Activated T-helper 2 cell treated with anti-CD3 and anti-CD28 coated beads, Interferon-gamma antibody, Interleukin-2, Interleukin-4, amounts not matched to agents 10 μg/mL and 5 μg/mL and 100 μg/mL, durations not matched to agents 14 hours and 24 hours and 36 hours (primary cell): ENCODE data around the gene C4orf50. TPM values are rescaled to one million over a fixed set of nuclear protein-coding genes. Genes with fewer than 3 reads are reported as not detected.

Experiments used
- DNase-seq: peaks from one replicate; pipeline ENCODE4 v3.0.0; 2021; ENCODE audit warnings: low spot score
- H3K27ac Mint-ChIP-seq: one replicate; pipeline ENCODE4 v1.8.0; 2021; ENCODE audit warnings: mixed read lengths
- H3K27me3 Mint-ChIP-seq: one replicate; pipeline ENCODE4 v1.8.0; 2021; ENCODE audit warnings: low read depth, mixed read lengths
- H3K36me3 Mint-ChIP-seq: one replicate; pipeline ENCODE4 v1.8.0; 2021; ENCODE audit warnings: low read depth, mixed read lengths
- H3K4me1 Mint-ChIP-seq: one replicate; pipeline ENCODE4 v1.8.0; 2021; ENCODE audit warnings: low read depth, mixed read lengths
- H3K4me3 Mint-ChIP-seq: one replicate; pipeline ENCODE4 v1.8.0; 2021; ENCODE audit warnings: low read depth, mild to moderate bottlenecking, moderate library complexity, mixed read lengths
- H3K9me3 Mint-ChIP-seq: one replicate; pipeline ENCODE4 v1.8.0; 2021; ENCODE audit warnings: mixed read lengths
- intact Hi-C: fragments of 100-400 bp; cut with micrococcal nuclease; formaldehyde crosslinking; loops from one replicate; pipeline ENCODE4 v1.15.1; 2023
- total RNA-seq: library from RNA; stranded (reverse); gene quantifications from 2 replicates; pipeline ENCODE4 v1.2.3, GENCODE V29; 2022

The C4orf50 gene
- total RNA-seq, 1 donor from 2014 or later: 0.18 TPM

GRCh38 chr4:6052679-6053078 is 34.4 kb upstream of the C4orf50 start:
- H3K4me3 Mint-ChIP-seq: no peak overlapping the region
- no peak overlapping the region for H3K27ac Mint-ChIP-seq
- DNase-seq: no peak
- intact Hi-C loops: no loop called here
- H3K4me1 Mint-ChIP-seq: peaks cover 3% of the 10 kb centered on the region
- H3K36me3 Mint-ChIP-seq: peaks cover 19% of the 10 kb centered on the region
- H3K27me3 Mint-ChIP-seq: no peaks in the 10 kb centered on the region
- H3K9me3 Mint-ChIP-seq: peaks cover 5% of the 10 kb centered on the region

GRCh38 chr4:6050551-6050950 is 32.3 kb upstream of the C4orf50 start:
- DNase-seq: no peak
- peaks cover 11% of the 10 kb centered on the region for H3K36me3 Mint-ChIP-seq
- no peaks in the 10 kb centered on the region for H3K27me3 Mint-ChIP-seq
- intact Hi-C loops: no loop called here
- no peaks in the 10 kb centered on the region for H3K9me3 Mint-ChIP-seq
- no peak overlapping the region for H3K4me3 Mint-ChIP-seq
- peaks cover 3% of the 10 kb centered on the region for H3K4me1 Mint-ChIP-seq
- H3K27ac Mint-ChIP-seq: no peak overlapping the region

- H3K27me3 Mint-ChIP-seq: no peaks in the 10 kb centered on the region
- no peak for DNase-seq
- H3K4me1 Mint-ChIP-seq: peaks cover 3% of the 10 kb centered on the region
- no peak overlapping the region for H3K27ac Mint-ChIP-seq
- H3K4me3 Mint-ChIP-seq: no peak overlapping the region
- H3K36me3 Mint-ChIP-seq: peaks cover 11% of the 10 kb centered on the region
- no peaks in the 10 kb centered on the region for H3K9me3 Mint-ChIP-seq
- intact Hi-C loops: no loop called here
Observed at GRCh38 chr4:6049985-6050384, 31.8 kb upstream of the C4orf50 start.

GRCh38 chr4:6049278-6049677 is 31.0 kb upstream of the C4orf50 start:
- H3K27me3 Mint-ChIP-seq: no peaks in the 10 kb centered on the region
- H3K4me3 Mint-ChIP-seq: no peak overlapping the region
- H3K4me1 Mint-ChIP-seq: peaks cover 6% of the 10 kb centered on the region
- no peaks in the 10 kb centered on the region for H3K9me3 Mint-ChIP-seq
- no peak overlapping the region for H3K27ac Mint-ChIP-seq
- no peak for DNase-seq
- peaks cover 11% of the 10 kb centered on the region for H3K36me3 Mint-ChIP-seq
- intact Hi-C loops: no loop called here

- Mint-ChIP-seq H3K4me3 (no peak overlapping the region), H3K9me3 (no peaks in the 10 kb centered on the region), H3K27ac (no peak overlapping the region), H3K36me3 (peaks cover 5% of the 10 kb centered on the region), H3K4me1 (peaks cover 8% of the 10 kb centered on the region), H3K27me3 (no peaks in the 10 kb centered on the region)
- intact Hi-C loops: no loop called here
- no peak for DNase-seq
Observed at GRCh38 chr4:6048537-6048936, 30.3 kb upstream of the C4orf50 start.

GRCh38 chr4:6047130-6047673 is 29.0 kb upstream of the C4orf50 start:
- Mint-ChIP-seq H3K4me1 (peaks cover 14% of the 10 kb centered on the region), H3K27me3 (no peaks in the 10 kb centered on the region), H3K9me3 (no peaks in the 10 kb centered on the region), H3K27ac (no peak overlapping the region), H3K4me3 (no peak overlapping the region), H3K36me3 (peaks cover 4% of the 10 kb centered on the region)
- no peak for DNase-seq
- intact Hi-C loops: no loop called here

- no peak overlapping the region for H3K27ac Mint-ChIP-seq
- no peaks in the 10 kb centered on the region for H3K27me3 Mint-ChIP-seq
- H3K9me3 Mint-ChIP-seq: no peaks in the 10 kb centered on the region
- intact Hi-C loops: no loop called here
- no peak for DNase-seq
- H3K4me1 Mint-ChIP-seq: peaks cover 17% of the 10 kb centered on the region
- H3K4me3 Mint-ChIP-seq: no peak overlapping the region
- peaks cover 3% of the 10 kb centered on the region for H3K36me3 Mint-ChIP-seq
Observed at GRCh38 chr4:6046526-6047129, 28.4 kb upstream of the C4orf50 start.

GRCh38 chr4:6044805-6045204 is 26.6 kb upstream of the C4orf50 start:
- H3K4me3 Mint-ChIP-seq: no peak overlapping the region
- no peaks in the 10 kb centered on the region for H3K36me3 Mint-ChIP-seq
- intact Hi-C loops: no loop called here

GRCh38 chr4:6044276-6044675 is 26.0 kb upstream of the C4orf50 start:
- intact Hi-C loops: no loop called here
- H3K4me3 Mint-ChIP-seq: no peak overlapping the region
- H3K27me3 Mint-ChIP-seq: peaks cover 1% of the 10 kb centered on the region
- DNase-seq: no peak
- peaks cover 22% of the 10 kb centered on the region for H3K4me1 Mint-ChIP-seq
- no peaks in the 10 kb centered on the region for H3K9me3 Mint-ChIP-seq
- no peak overlapping the region for H3K27ac Mint-ChIP-seq
- no peaks in the 10 kb centered on the region for H3K36me3 Mint-ChIP-seq

More at GRCh38 chr4:6044805-6045204, 26.6 kb upstream of the C4orf50 start:
- no peak for DNase-seq
- Mint-ChIP-seq H3K9me3 (no peaks in the 10 kb centered on the region), H3K27me3 (peaks cover under 1% of the 10 kb centered on the region), H3K27ac (no peak overlapping the region), H3K4me1 (peaks cover 22% of the 10 kb centered on the region)

GRCh38 chr4:6043843-6044242 is 25.6 kb upstream of the C4orf50 start:
- H3K4me3 Mint-ChIP-seq: no peak overlapping the region
- DNase-seq: no peak
- H3K9me3 Mint-ChIP-seq: no peaks in the 10 kb centered on the region
- no peaks in the 10 kb centered on the region for H3K36me3 Mint-ChIP-seq
- no peak overlapping the region for H3K27ac Mint-ChIP-seq
- intact Hi-C loops: no loop called here
- peaks cover 1% of the 10 kb centered on the region for H3K27me3 Mint-ChIP-seq
- peaks cover 22% of the 10 kb centered on the region for H3K4me1 Mint-ChIP-seq

GRCh38 chr4:6043188-6043587 is 25.0 kb upstream of the C4orf50 start:
- DNase-seq: no peak
- Mint-ChIP-seq H3K36me3 (no peaks in the 10 kb centered on the region), H3K4me3 (no peak overlapping the region), H3K9me3 (no peaks in the 10 kb centered on the region), H3K27ac (no peak overlapping the region), H3K4me1 (peaks cover 20% of the 10 kb centered on the region), H3K27me3 (peaks cover 1% of the 10 kb centered on the region)
- intact Hi-C loops: no loop called here

GRCh38 chr4:6042293-6043063 is 24.2 kb upstream of the C4orf50 start:
- DNase-seq: no peak
- intact Hi-C loops: no loop called here
- no peaks in the 10 kb centered on the region for H3K9me3 Mint-ChIP-seq
- peaks cover 20% of the 10 kb centered on the region for H3K4me1 Mint-ChIP-seq
- H3K27me3 Mint-ChIP-seq: peaks cover 1% of the 10 kb centered on the region
- H3K4me3 Mint-ChIP-seq: no peak overlapping the region
- no peaks in the 10 kb centered on the region for H3K36me3 Mint-ChIP-seq
- H3K27ac Mint-ChIP-seq: no peak overlapping the region

- Mint-ChIP-seq H3K27me3 (peaks cover 1% of the 10 kb centered on the region), H3K4me1 (peaks cover 20% of the 10 kb centered on the region), H3K27ac (no peak overlapping the region), H3K4me3 (no peak overlapping the region), H3K9me3 (no peaks in the 10 kb centered on the region), H3K36me3 (no peaks in the 10 kb centered on the region)
- DNase-seq: no peak
- intact Hi-C loops: no loop called here
Observed at GRCh38 chr4:6041800-6042199, 23.6 kb upstream of the C4orf50 start.
